Prostate gland (tissue), 2 donors: ENCODE data around the gene ABTB2.

ENCODE experiments used
- CTCF ChIP-seq, 4 experiments: fragments of 200-600 bp in 2 of 4; fragments of 450-650 bp in 2 of 4; sonication (generic) in 2 of 4; IDR thresholded peaks; 1 replicate in 3 of 4; 2 replicates in 1 of 4; pipeline ENCODE4 v1.5.1; 2016 to 2019; ENCODE audit warnings: antibody characterized with exemption in 4 of 4, mild to moderate bottlenecking in 2 of 4, moderate library complexity in 2 of 4
- POLR2A ChIP-seq: fragments of 450-650 bp; IDR thresholded peaks from one replicate; pipeline ENCODE4 v1.6.1; 2016; ENCODE audit warnings: antibody characterized with exemption, mild to moderate bottlenecking
- POLR2AphosphoS5 ChIP-seq: sonication (generic); formaldehyde crosslinking; IDR thresholded peaks from one replicate; pipeline ENCODE4 v1.6.1; 2017; ENCODE audit warnings: antibody characterized with exemption

GRCh38 chr11:34313099-34313517 lies 44.7 kb downstream of the ABTB2 start:
- TF ChIP-seq CTCF (IDR thresholded peaks at IDR 0.05), result no peak
- TF ChIP-seq POLR2A, result no peak
- TF ChIP-seq POLR2AphosphoS5, result no peak
